ENCODE measurements around the gene SLX9.

DNA sequence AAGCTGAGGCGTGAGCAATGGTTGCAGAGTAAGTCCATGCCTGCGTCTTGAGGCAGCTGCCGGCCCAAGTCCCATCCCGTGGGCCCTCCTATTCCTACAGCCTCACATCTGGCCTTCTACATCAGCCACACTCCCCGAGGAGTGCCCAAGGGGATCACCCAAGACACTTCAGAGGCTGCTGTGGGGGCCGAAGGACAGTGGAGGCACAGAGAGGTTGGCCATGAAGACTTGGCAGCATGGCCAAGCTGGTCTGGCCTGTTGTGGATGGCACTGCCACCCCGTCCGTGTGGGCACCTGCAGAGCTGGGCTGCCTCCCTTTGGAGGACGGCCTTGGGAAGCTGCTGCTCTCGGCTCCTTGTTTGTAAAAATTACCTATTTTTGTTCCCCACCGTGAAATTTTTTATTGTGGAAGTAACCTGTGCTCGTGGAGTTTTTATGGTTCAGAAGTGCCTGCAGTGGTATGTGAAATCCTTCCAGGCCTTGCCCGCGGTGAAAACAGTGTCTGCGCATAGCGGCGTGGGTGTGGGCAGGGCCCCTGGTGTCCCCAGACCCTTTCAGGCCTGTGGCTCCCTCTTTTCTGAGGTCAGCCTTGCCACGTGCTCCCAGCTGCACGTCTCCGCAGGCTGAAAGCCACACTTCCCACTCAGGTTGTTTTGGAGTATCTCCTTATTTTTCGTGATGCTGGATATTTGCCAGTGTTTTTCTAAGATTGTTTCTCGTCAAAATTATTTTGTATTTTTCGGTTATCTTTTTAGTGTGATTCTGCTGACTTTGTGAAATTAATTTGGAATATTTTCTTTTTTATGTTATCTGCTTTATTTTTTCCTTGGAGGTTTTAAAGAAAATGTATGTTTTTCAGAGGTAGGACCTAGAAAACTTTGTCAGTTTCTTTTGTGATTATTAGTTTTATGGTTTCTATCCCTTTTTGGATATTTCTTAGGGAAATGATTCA lies 20.6 kb downstream of the SLX9 start:
- TF ChIP-seq, protein P1, sequence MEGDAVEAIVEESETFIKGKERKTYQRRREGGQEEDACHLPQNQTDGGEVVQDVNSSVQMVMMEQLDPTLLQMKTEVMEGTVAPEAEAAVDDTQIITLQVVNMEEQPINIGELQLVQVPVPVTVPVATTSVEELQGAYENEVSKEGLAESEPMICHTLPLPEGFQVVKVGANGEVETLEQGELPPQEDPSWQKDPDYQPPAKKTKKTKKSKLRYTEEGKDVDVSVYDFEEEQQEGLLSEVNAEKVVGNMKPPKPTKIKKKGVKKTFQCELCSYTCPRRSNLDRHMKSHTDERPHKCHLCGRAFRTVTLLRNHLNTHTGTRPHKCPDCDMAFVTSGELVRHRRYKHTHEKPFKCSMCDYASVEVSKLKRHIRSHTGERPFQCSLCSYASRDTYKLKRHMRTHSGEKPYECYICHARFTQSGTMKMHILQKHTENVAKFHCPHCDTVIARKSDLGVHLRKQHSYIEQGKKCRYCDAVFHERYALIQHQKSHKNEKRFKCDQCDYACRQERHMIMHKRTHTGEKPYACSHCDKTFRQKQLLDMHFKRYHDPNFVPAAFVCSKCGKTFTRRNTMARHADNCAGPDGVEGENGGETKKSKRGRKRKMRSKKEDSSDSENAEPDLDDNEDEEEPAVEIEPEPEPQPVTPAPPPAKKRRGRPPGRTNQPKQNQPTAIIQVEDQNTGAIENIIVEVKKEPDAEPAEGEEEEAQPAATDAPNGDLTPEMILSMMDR (IDR thresholded peaks at IDR 0.05): no peak
- TF ChIP-seq POLR2A (IDR thresholded peaks at IDR 0.05): no peak

Measured in right lobe of liver (tissue), 4 donors.